Measurements from ENCODE around the gene TOM1L2.

GRCh38 chr17:17888371-17888770, 83.8 kb downstream of the TOM1L2 start:
- TF ChIP-seq, protein P1, sequence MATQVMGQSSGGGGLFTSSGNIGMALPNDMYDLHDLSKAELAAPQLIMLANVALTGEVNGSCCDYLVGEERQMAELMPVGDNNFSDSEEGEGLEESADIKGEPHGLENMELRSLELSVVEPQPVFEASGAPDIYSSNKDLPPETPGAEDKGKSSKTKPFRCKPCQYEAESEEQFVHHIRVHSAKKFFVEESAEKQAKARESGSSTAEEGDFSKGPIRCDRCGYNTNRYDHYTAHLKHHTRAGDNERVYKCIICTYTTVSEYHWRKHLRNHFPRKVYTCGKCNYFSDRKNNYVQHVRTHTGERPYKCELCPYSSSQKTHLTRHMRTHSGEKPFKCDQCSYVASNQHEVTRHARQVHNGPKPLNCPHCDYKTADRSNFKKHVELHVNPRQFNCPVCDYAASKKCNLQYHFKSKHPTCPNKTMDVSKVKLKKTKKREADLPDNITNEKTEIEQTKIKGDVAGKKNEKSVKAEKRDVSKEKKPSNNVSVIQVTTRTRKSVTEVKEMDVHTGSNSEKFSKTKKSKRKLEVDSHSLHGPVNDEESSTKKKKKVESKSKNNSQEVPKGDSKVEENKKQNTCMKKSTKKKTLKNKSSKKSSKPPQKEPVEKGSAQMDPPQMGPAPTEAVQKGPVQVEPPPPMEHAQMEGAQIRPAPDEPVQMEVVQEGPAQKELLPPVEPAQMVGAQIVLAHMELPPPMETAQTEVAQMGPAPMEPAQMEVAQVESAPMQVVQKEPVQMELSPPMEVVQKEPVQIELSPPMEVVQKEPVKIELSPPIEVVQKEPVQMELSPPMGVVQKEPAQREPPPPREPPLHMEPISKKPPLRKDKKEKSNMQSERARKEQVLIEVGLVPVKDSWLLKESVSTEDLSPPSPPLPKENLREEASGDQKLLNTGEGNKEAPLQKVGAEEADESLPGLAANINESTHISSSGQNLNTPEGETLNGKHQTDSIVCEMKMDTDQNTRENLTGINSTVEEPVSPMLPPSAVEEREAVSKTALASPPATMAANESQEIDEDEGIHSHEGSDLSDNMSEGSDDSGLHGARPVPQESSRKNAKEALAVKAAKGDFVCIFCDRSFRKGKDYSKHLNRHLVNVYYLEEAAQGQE (IDR thresholded peaks at IDR 0.05; ENCODE audit: low read depth): no peak
- TF ChIP-seq TCF12 (IDR thresholded peaks at IDR 0.05; ENCODE audit: low read depth) (no peak), TAF1 (IDR thresholded peaks at IDR 0.05; ENCODE audit: low read depth) (no peak), FOXM1 (IDR thresholded peaks at IDR 0.05; ENCODE audit: borderline replicate concordance, low read depth) (no peak), EGR1 (IDR thresholded peaks at IDR 0.05) (no peak), ZBTB7A (IDR thresholded peaks at IDR 0.05; ENCODE audit: low read depth) (no peak), NFIC (IDR thresholded peaks at IDR 0.05) (no peak), MAX (IDR thresholded peaks at IDR 0.05) (no peak), YY1 (IDR thresholded peaks at IDR 0.05; ENCODE audit: low read depth) (no peak), CEBPB (IDR thresholded peaks at IDR 0.05) (no peak), RAD21 (IDR thresholded peaks at IDR 0.05; ENCODE audit: low read depth) (no peak)

Data from Ishikawa (cell line).